ENCODE measurements around the gene KCNQ2.

KCNQ2 gene

DNA sequence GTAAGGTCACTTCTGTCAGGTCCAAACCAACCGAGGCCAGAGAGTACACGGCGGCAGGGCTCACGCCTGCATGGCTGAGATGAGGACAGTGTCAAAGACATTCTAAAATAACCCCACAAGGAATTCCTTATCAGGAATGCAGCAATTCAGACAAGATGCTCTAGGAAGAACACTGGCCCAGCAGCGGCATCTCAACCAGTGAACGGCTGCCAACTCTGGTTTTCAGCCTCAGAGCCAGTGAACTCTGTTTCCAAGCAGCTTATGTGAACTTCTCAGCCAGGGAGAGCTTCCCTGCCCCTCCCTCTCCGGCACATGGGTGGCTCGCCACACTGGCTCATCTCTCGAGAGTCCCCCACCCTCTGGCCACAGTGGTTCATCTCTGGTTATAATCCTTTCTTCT is 36.9 kb downstream of the KCNQ2 start:
- no peaks in the 10 kb centered on the region for H3K36me3 ChIP-seq (ENCODE audit: control insufficient read depth, low read length)
- no peaks in the 10 kb centered on the region for H4K20me1 ChIP-seq (ENCODE audit: control insufficient read depth, insufficient read depth, low read depth, low read length)
- H3K4me2 ChIP-seq (ENCODE audit: low read length): no peak overlapping the region
- no peak overlapping the region for H3K4me3 ChIP-seq (ENCODE audit: low read length)
- peaks cover 7% of the 10 kb centered on the region for H3K27me3 ChIP-seq (ENCODE audit: control insufficient read depth, low read length)
- peaks cover 4% of the 10 kb centered on the region; the same call in 1 of the 2 replicates for H3F3A ChIP-seq (ENCODE audit: control insufficient read depth, insufficient read depth)
- H3K4me1 ChIP-seq (ENCODE audit: control insufficient read depth, low read length): peaks cover 5% of the 10 kb centered on the region
- H3K79me2 ChIP-seq (ENCODE audit: control insufficient read depth, low read length): no peaks in the 10 kb centered on the region
- TF ChIP-seq EZH2phosphoT487 (IDR thresholded peaks at IDR 0.05; ENCODE audit: borderline replicate concordance, low read length): no peak
- TF ChIP-seq, protein P1, sequence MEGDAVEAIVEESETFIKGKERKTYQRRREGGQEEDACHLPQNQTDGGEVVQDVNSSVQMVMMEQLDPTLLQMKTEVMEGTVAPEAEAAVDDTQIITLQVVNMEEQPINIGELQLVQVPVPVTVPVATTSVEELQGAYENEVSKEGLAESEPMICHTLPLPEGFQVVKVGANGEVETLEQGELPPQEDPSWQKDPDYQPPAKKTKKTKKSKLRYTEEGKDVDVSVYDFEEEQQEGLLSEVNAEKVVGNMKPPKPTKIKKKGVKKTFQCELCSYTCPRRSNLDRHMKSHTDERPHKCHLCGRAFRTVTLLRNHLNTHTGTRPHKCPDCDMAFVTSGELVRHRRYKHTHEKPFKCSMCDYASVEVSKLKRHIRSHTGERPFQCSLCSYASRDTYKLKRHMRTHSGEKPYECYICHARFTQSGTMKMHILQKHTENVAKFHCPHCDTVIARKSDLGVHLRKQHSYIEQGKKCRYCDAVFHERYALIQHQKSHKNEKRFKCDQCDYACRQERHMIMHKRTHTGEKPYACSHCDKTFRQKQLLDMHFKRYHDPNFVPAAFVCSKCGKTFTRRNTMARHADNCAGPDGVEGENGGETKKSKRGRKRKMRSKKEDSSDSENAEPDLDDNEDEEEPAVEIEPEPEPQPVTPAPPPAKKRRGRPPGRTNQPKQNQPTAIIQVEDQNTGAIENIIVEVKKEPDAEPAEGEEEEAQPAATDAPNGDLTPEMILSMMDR (IDR thresholded peaks at IDR 0.05; ENCODE audit: low read depth, low read length, poor library complexity, severe bottlenecking): no peak
- no peaks in the 10 kb centered on the region for H3K9me3 ChIP-seq (ENCODE audit: control insufficient read depth, insufficient read depth, low read length)
- H3K9me2 ChIP-seq (replicated peaks; ENCODE audit: control insufficient read depth, low read length): no peaks in the 10 kb centered on the region
- H3K27ac ChIP-seq (ENCODE audit: low read depth, low read length): no peak overlapping the region

DNA sequence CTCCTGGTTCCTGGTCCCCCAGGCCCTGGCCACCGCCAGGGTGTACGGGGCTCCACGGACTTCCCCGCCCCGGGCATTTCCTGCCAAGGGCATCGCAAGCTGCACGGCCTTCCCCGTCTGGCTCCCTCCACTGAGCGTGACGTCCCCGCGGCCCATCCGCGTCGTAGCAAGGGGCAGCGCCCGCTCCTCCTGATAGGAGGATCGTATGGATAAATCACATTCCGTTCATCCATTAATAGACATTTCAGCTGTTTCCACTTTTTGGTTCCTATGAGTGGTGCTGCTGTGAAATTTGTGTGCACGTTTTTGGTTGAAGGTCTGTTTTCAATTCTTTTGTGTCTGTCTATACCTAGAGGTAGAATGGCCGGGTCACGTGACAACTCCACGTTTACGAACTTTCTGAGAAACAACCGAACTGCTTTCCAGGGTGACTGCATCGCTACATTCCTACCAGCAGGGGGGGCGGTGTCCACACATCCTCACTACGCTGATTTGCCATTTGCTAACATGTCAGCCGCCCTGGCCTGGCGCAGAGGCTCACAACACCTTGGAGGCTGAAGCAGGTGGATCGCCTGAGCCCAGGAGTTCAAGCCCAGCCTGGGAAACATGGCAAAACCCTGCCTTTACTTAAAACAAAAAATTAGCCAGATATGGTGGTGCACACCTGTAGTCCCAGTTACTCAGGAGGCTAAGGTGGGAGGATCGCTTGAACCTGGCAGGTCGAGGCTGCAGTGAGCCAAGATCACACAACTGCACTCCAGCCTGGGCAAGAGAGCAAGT is 37.7 kb downstream of the KCNQ2 start:
- no peaks in the 10 kb centered on the region for H4K20me1 ChIP-seq (ENCODE audit: control insufficient read depth, insufficient read depth, low read depth, low read length)
- H3F3A ChIP-seq (ENCODE audit: control insufficient read depth, insufficient read depth): peaks cover 4% of the 10 kb centered on the region; the same call in 1 of the 2 replicates
- no peaks in the 10 kb centered on the region for H3K36me3 ChIP-seq (ENCODE audit: control insufficient read depth, low read length)
- peaks cover 5% of the 10 kb centered on the region for H3K4me1 ChIP-seq (ENCODE audit: control insufficient read depth, low read length)
- peaks cover 7% of the 10 kb centered on the region for H3K27me3 ChIP-seq (ENCODE audit: control insufficient read depth, low read length)
- TF ChIP-seq, protein P1 (IDR thresholded peaks at IDR 0.05; ENCODE audit: low read depth, low read length, poor library complexity, severe bottlenecking): peak; percentile 97
- TF ChIP-seq EZH2phosphoT487 (IDR thresholded peaks at IDR 0.05; ENCODE audit: borderline replicate concordance, low read length): no peak
- H3K4me2 ChIP-seq (ENCODE audit: low read length): no peak overlapping the region
- no peak overlapping the region for H3K27ac ChIP-seq (ENCODE audit: low read depth, low read length)
- H3K9me2 ChIP-seq (replicated peaks; ENCODE audit: control insufficient read depth, low read length): no peaks in the 10 kb centered on the region
- H3K4me3 ChIP-seq (ENCODE audit: low read length): no peak overlapping the region
- H3K9me3 ChIP-seq (ENCODE audit: control insufficient read depth, insufficient read depth, low read length): no peaks in the 10 kb centered on the region
- no peaks in the 10 kb centered on the region for H3K79me2 ChIP-seq (ENCODE audit: control insufficient read depth, low read length)

DNA sequence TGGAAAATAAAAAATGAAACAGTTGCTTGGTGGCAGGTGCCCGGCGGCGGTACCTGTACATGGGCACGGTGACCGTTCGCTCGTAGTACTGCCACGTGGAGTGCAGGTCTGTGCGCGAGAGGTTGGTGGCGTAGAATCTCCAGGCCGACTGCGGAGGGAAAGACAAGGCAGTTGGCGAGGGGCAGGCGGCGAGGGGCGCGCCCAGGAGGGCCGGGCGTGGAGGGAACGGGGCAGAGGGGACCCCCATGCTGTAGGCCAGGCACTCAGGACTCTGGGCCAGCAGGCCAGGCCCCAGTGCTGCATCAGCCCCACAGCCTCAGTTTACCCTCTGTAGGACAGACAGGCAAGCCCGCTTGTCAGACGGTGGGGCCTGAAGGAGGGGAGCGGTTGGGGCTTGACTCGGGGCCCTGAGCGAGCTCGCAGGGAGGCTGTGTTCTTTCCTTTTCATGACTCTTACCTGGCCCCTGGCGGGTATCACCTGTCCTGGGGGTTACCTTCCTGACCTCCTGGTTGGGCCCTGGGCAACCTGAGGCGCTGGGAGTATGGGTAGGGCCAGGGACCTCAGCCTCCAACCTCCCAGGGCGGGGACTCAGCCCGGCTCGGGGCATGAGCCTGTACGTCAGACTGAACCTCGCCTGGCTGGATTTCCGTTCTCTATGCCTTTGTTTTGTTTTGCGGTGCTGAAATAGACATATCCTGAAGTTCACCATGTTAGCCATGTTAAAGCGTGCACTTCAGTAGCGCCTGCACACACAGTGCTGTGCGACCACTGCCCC is 38.5 kb downstream of the KCNQ2 start:
- TF ChIP-seq EZH2phosphoT487 (IDR thresholded peaks at IDR 0.05; ENCODE audit: borderline replicate concordance, low read length): no peak
- TF ChIP-seq, protein P1 (IDR thresholded peaks at IDR 0.05; ENCODE audit: low read depth, low read length, poor library complexity, severe bottlenecking): no peak
- Histone ChIP-seq H3K9me3 (ENCODE audit: control insufficient read depth, insufficient read depth, low read length) (no peaks in the 10 kb centered on the region), H3K36me3 (ENCODE audit: control insufficient read depth, low read length) (no peaks in the 10 kb centered on the region), H3K9me2 (replicated peaks; ENCODE audit: control insufficient read depth, low read length) (no peaks in the 10 kb centered on the region), H3K27me3 (ENCODE audit: control insufficient read depth, low read length) (peaks cover 7% of the 10 kb centered on the region), H4K20me1 (ENCODE audit: control insufficient read depth, insufficient read depth, low read depth, low read length) (no peaks in the 10 kb centered on the region), H3K79me2 (ENCODE audit: control insufficient read depth, low read length) (no peaks in the 10 kb centered on the region), H3K4me3 (ENCODE audit: low read length) (no peak overlapping the region), H3K4me1 (ENCODE audit: control insufficient read depth, low read length) (peaks cover 5% of the 10 kb centered on the region), H3F3A (ENCODE audit: control insufficient read depth, insufficient read depth) (peaks cover 4% of the 10 kb centered on the region; the same call in 1 of the 2 replicates), H3K27ac (ENCODE audit: low read depth, low read length) (no peak overlapping the region), H3K4me2 (ENCODE audit: low read length) (no peak overlapping the region)
